Measurements from ENCODE around the gene SCAPER.

SCAPER gene

DNA sequence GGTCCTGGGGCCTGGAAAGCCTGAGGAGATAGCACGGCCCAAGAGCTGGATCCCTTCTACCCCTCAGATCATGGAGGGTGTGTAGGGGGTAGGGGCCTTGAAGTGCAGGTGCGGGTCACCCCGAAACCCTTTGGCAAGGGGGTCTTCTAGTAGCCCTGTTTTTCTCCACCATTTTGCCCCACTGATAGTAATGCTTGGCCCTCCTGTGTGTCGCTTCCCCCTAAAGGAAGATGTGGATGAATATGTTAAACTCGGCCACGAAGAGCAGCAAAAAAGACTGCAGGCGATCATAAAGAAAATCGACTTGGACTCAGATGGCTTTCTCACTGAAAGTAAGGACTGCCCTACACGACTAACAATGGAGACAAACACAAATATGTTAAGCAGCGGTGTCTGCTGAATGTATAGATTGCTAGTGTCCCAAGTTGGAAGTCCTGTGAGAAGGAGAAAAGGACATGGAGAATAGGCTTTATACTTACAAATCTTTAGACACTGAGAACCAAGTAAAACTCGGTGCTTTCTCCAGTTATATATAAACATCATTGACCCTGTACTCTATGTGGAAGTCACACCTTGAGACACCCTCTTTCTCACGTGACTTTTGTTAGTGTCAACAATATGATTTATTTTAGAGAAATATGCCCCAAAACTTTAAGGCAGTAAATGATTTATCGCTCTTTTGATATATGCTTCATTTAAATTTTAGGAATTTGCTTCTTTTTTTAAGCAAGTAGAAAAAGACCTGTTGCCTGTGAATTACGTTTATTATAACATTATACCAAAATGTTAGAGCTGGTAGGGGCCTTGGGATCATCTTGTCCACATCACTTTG, 27.2 kb upstream of the SCAPER start:
- peak overlapping the region; percentile 61 for H3K4me3 ChIP-seq (ENCODE audit: low read length)
- H3K36me3 ChIP-seq (ENCODE audit: control insufficient read depth, insufficient read depth, low read length), result no peaks in the 10 kb centered on the region

DNA sequence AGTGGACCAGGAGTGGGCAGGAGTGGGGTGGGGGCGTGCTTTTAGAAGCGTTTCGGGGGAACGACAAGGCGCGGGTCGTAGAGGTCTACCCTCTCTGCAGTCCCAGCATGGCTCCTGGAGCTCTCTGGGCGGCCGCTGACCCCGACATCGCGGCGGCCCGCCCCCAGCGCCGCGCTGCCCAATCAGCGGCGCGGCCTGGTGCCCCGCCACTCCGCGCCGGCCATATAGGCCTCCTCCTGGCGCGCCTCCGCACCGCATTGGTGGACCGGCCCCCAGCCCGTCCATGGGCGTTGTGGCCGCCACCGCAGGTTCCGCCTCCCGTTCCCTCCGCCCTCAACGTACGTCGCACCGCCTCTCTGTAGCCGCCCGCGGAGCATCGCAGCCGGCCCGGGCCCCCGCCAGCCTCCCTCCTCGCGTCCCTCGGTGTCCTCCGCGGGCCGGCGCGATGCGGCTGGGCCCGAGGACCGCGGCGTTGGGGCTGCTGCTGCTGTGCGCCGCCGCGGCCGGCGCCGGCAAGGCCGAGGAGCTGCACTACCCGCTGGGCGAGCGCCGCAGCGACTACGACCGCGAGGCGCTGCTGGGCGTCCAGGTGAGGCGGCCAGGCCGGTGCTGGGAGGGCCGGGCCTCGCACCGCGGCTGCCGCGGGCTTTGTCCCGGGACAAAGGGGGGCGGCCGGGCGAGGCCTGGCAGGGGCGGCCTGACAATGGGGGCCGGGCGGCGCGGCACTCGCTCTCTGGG, 26.4 kb upstream of the SCAPER start, which contains the start of gene RCN2:
Gene RCN2 (plus strand): TSS at position 353 of the 738 bp plus-strand sequence. CDS start 93 bp downstream, at position 446.
- Histone ChIP-seq H3K36me3 (ENCODE audit: control insufficient read depth, insufficient read depth, low read length) (no peaks in the 10 kb centered on the region), H3K4me1 (ENCODE audit: control insufficient read depth, insufficient read depth, low read length) (peaks cover 6% of the 10 kb centered on the region), H3K4me3 (ENCODE audit: low read length) (peak within 1 kb of the TSS; percentile 61), H3K9me3 (ENCODE audit: control insufficient read depth, low read length) (no peaks in the 10 kb centered on the region), H3K9ac (ENCODE audit: low read length) (peak within 1 kb of the TSS; percentile 86), H3K27me3 (ENCODE audit: control insufficient read depth, insufficient read depth, low read length) (no peaks in the 10 kb centered on the region)

More for the DNA sequence above, 27.2 kb upstream of the SCAPER start:
- peak overlapping the region; percentile 86 for H3K9ac ChIP-seq (ENCODE audit: low read length)
- H3K4me1 ChIP-seq (ENCODE audit: control insufficient read depth, insufficient read depth, low read length), result peaks cover 6% of the 10 kb centered on the region
- H3K9me3 ChIP-seq (ENCODE audit: control insufficient read depth, low read length), result no peaks in the 10 kb centered on the region
- no peaks in the 10 kb centered on the region for H3K27me3 ChIP-seq (ENCODE audit: control insufficient read depth, insufficient read depth, low read length)

DNA sequence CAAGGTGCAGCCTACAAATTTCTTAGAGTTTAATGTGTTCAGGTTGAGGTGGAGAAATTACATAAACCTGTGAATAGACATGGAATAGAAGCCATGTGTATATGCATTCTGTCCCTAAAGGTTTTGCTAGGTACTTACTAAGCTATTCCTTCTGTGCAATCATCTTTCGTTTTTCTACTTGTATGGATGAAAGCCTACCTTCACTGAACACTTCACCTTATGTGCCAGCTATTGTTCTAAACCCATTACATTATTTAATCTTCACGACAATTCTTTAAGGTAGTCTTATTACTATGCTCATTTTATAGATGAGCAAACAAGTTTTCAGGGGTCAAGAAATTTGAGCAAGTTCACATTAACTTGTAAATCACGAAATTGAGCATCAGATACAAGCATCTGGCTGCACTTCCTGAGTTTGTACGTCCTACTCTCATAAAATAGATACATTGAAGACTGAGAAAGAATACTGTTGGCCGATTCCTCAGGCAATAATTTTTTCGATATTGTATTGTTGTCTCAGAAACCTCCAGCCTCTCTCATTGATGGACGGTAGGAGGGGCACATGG, 25.8 kb upstream of the SCAPER start:
- H3K27me3 ChIP-seq (ENCODE audit: control insufficient read depth, insufficient read depth, low read length), result no peaks in the 10 kb centered on the region
- peak overlapping the region; percentile 6 for H3K4me3 ChIP-seq (ENCODE audit: low read length)
- peaks cover 6% of the 10 kb centered on the region for H3K4me1 ChIP-seq (ENCODE audit: control insufficient read depth, insufficient read depth, low read length)
- H3K9ac ChIP-seq (ENCODE audit: low read length), result peak overlapping the region; percentile 71
- no peaks in the 10 kb centered on the region for H3K36me3 ChIP-seq (ENCODE audit: control insufficient read depth, insufficient read depth, low read length)
- no peaks in the 10 kb centered on the region for H3K9me3 ChIP-seq (ENCODE audit: control insufficient read depth, low read length)

DNA sequence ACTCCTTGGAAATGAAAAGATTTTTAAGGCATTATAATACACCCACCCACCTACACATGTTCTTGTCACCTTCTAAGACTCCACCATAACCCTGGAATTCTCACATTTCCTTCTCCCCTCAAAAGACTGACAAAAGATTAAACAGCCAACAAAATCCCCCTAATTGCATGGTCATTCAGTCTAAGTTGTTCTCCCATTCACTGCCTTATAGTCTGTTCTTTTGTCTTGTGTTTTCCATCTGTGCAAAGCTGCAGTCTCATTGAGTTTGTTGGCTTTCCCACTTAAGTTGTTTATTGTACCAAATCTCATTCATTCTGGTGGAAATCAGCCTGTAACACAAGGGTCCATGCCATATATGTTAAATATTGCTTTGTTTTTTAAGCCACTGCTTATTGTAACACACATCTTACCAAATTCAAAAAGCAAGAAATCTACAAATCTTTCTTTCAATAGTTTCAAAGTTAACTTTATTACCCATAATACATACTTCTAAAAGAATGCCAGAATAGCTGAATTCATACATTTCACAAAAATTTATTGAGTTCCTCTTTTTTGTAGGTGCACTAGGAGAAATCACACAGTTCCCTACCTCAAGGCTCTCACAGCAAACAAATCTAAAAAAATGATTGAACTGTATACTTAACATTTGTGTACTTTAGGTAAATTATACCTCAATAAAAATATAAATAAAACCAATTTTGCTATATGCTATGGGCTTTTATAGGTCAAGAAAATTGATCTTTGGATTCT, 24.0 kb upstream of the SCAPER start:
- Histone ChIP-seq H3K4me3 (ENCODE audit: low read length) (no peak overlapping the region), H3K27me3 (ENCODE audit: control insufficient read depth, insufficient read depth, low read length) (no peaks in the 10 kb centered on the region), H3K9ac (ENCODE audit: low read length) (no peak overlapping the region), H3K4me1 (ENCODE audit: control insufficient read depth, insufficient read depth, low read length) (peaks cover 6% of the 10 kb centered on the region), H3K36me3 (ENCODE audit: control insufficient read depth, insufficient read depth, low read length) (no peaks in the 10 kb centered on the region), H3K9me3 (ENCODE audit: control insufficient read depth, low read length) (no peaks in the 10 kb centered on the region)

DNA sequence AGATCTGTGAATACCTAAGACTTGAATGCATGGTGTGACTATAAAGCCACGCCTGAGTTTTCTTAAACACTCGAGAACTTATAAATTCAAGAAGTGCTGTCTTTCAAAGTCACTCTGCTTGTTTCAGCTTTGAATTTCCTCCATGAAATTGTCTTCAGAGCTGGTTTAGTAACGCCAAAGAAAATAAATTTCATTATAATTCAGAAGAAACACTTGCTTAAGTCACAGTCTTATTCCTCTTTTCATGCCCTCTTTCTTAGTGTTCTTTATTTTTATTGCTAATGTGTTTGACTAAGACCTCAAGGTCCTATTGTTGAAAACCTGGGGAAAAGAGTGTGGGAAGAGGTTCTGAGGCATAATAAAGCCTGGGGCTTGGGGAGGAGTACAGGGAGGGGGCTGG, 23.1 kb upstream of the SCAPER start:
- peaks cover 6% of the 10 kb centered on the region for H3K4me1 ChIP-seq (ENCODE audit: control insufficient read depth, insufficient read depth, low read length)
- no peaks in the 10 kb centered on the region for H3K9me3 ChIP-seq (ENCODE audit: control insufficient read depth, low read length)
- no peaks in the 10 kb centered on the region for H3K27me3 ChIP-seq (ENCODE audit: control insufficient read depth, insufficient read depth, low read length)
- H3K4me3 ChIP-seq (ENCODE audit: low read length), result no peak overlapping the region
- no peaks in the 10 kb centered on the region for H3K36me3 ChIP-seq (ENCODE audit: control insufficient read depth, insufficient read depth, low read length)
- H3K9ac ChIP-seq (ENCODE audit: low read length), result no peak overlapping the region

DNA sequence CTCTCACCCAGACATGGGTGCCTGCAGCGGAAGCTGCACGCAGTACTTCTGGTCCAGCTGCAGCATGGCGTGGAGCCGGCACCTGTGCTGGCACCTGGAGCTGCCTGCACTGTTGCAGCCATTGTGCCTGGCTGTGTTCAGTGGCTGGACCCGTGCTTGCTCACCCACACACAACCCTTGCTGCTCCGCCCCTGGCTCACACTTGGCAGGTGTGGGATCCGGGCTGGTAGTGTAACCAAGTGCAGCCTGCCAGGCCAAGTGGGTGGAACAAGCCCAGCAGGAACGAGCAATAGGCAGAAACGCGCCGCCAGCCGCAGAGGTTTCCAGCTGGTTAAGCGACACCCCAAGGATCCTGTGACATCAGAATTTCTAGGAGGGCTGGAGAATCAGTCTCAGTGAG, 11.2 kb upstream of the SCAPER start:
- H3K9ac ChIP-seq (ENCODE audit: low read length), result no peak overlapping the region
- H3K9me3 ChIP-seq (ENCODE audit: control insufficient read depth, low read length), result no peaks in the 10 kb centered on the region
- H3K27me3 ChIP-seq (ENCODE audit: control insufficient read depth, insufficient read depth, low read length), result no peaks in the 10 kb centered on the region
- H3K4me1 ChIP-seq (ENCODE audit: control insufficient read depth, insufficient read depth, low read length), result no peaks in the 10 kb centered on the region
- no peak overlapping the region for H3K4me3 ChIP-seq (ENCODE audit: low read length)
- no peaks in the 10 kb centered on the region for H3K36me3 ChIP-seq (ENCODE audit: control insufficient read depth, insufficient read depth, low read length)

DNA sequence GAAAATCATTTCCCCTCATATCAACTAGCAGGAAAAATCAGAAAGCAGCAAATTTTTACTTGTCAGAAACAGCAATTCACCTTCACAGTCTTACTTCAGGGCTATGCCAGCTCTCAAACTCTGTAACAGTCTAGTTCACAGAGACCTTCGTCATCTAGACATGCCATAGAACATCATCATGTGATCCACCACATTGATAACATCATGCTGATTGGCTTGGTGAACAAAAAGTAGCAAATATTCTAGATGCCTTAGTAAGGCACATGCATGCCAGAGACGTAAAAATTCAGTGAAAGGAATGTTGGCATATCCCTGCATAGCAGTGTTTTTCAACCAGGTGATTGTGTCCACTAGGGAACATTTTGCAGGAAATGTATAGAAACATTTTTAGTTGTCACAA, 8.6 kb upstream of the SCAPER start:
- no peaks in the 10 kb centered on the region for H3K36me3 ChIP-seq (ENCODE audit: control insufficient read depth, insufficient read depth, low read length)
- no peaks in the 10 kb centered on the region for H3K9me3 ChIP-seq (ENCODE audit: control insufficient read depth, low read length)
- no peak overlapping the region for H3K4me3 ChIP-seq (ENCODE audit: low read length)
- no peaks in the 10 kb centered on the region for H3K4me1 ChIP-seq (ENCODE audit: control insufficient read depth, insufficient read depth, low read length)
- no peak overlapping the region for H3K9ac ChIP-seq (ENCODE audit: low read length)
- H3K27me3 ChIP-seq (ENCODE audit: control insufficient read depth, insufficient read depth, low read length), result no peaks in the 10 kb centered on the region

DNA sequence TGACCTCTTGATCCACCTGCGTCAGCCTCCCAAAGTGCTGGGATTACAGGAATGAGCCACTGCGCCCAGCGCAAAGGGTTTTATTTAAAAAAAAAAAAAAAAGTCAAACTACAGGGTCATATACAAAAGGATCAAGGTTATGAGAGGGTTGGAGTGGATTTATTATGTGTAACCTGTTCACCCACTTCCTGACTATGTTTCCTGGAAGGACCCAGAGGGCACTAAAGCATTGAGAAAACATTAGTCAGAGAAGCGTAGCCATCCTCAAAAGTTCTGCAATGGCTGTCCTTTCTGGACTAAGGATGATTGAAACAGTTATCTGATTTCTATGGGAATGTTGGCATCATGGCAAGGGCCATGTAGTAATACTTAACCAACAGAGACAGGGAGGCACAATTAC, 7.3 kb upstream of the SCAPER start:
- Histone ChIP-seq H3K4me3 (ENCODE audit: low read length) (no peak overlapping the region), H3K36me3 (ENCODE audit: control insufficient read depth, insufficient read depth, low read length) (no peaks in the 10 kb centered on the region), H3K27me3 (ENCODE audit: control insufficient read depth, insufficient read depth, low read length) (no peaks in the 10 kb centered on the region), H3K4me1 (ENCODE audit: control insufficient read depth, insufficient read depth, low read length) (no peaks in the 10 kb centered on the region), H3K9me3 (ENCODE audit: control insufficient read depth, low read length) (no peaks in the 10 kb centered on the region), H3K9ac (ENCODE audit: low read length) (no peak overlapping the region)

DNA sequence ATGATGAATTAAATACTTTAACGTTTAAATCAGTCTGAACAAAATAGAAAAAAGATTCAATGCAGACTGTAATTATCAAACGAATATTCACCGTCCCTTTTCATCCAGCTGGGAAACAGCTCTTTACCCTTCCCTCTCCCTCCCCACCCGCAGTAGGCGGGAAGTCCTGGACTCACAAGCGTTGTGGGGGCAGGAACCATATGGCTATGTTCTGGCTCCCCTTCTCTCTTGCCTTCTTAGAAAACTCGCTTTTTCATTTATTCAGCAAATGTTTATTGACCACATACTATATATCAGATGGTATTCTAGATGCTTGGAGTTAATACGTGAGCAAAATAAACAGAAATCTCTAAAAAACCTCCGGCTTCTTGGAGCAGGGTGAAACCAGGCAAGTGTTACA, 715 bp upstream of the SCAPER start:
- Histone ChIP-seq H3K4me3 (ENCODE audit: low read length) (peak overlapping the region; percentile 14), H3K9me3 (ENCODE audit: control insufficient read depth, low read length) (no peaks in the 10 kb centered on the region), H3K4me1 (ENCODE audit: control insufficient read depth, insufficient read depth, low read length) (peaks cover 25% of the 10 kb centered on the region), H3K27me3 (ENCODE audit: control insufficient read depth, insufficient read depth, low read length) (no peaks in the 10 kb centered on the region), H3K9ac (ENCODE audit: low read length) (peak overlapping the region; percentile 78), H3K36me3 (ENCODE audit: control insufficient read depth, insufficient read depth, low read length) (no peaks in the 10 kb centered on the region)

DNA sequence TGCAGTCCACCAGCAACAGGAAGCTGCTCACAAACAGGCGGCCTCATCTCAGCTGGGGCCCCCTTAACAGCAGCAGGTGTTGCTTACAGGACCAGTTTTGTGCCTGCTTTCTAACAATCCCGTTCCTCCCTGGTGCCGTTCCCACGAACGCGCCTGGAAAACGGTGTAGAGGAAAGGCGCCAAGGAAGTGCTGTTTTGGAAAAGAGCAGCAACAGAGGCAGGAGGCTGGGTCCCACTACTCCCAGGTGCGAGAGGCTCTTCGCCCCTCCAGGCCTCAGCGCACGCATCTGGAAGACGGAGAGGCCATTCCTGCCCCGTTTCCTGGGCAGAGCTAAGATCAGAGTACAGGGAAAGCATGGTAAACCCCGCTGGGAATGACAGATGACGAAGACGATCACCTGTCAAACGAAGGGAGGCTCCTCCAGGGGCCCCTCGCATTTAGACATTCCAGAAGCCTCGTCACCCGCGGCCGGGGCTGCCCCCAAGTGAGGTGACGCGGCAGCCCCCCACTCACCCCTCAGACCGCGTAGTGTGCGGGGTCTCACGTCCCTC, 603 bp downstream of the SCAPER start:
- peaks cover 25% of the 10 kb centered on the region for H3K4me1 ChIP-seq (ENCODE audit: control insufficient read depth, insufficient read depth, low read length)
- H3K36me3 ChIP-seq (ENCODE audit: control insufficient read depth, insufficient read depth, low read length), result no peaks in the 10 kb centered on the region
- peak overlapping the region; percentile 78 for H3K9ac ChIP-seq (ENCODE audit: low read length)
- H3K9me3 ChIP-seq (ENCODE audit: control insufficient read depth, low read length), result no peaks in the 10 kb centered on the region
- no peaks in the 10 kb centered on the region for H3K27me3 ChIP-seq (ENCODE audit: control insufficient read depth, insufficient read depth, low read length)
- peak overlapping the region; percentile 14 for H3K4me3 ChIP-seq (ENCODE audit: low read length)

DNA sequence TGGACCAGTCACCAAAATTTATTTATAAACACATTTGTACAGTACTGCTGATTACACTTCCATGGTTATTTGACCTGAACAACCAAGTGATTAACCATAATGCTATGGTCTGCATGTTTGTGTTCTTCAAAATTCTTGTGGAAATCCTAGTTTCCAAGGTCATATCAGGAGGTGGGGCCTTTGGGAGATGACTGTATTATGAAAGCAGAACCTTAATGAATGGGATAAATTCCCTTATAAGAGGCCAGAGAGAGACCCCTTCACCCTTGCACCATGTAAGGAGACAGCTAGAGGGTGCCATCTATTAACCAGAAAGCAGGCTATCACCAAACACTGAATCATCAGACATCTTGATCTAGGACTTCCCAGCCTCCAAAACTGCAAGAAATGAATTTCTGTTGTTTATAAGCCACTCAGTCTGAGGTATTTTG, 1.9 kb downstream of the SCAPER start:
- peaks cover 25% of the 10 kb centered on the region for H3K4me1 ChIP-seq (ENCODE audit: control insufficient read depth, insufficient read depth, low read length)
- H3K27me3 ChIP-seq (ENCODE audit: control insufficient read depth, insufficient read depth, low read length), result no peaks in the 10 kb centered on the region
- no peak overlapping the region for H3K4me3 ChIP-seq (ENCODE audit: low read length)
- no peak overlapping the region for H3K9ac ChIP-seq (ENCODE audit: low read length)
- H3K36me3 ChIP-seq (ENCODE audit: control insufficient read depth, insufficient read depth, low read length), result no peaks in the 10 kb centered on the region
- no peaks in the 10 kb centered on the region for H3K9me3 ChIP-seq (ENCODE audit: control insufficient read depth, low read length)

Data from mucosa of stomach (tissue), 1 donor.